Measurements from ENCODE around the gene EXOC3L4. TPM values are rescaled to one million over a fixed set of nuclear protein-coding genes. Genes with fewer than 3 reads are reported as not detected.

EXOC3L4 gene
- total and polyA plus RNA-seq, 3 experiments from 2014 or later = not detected

DNA sequence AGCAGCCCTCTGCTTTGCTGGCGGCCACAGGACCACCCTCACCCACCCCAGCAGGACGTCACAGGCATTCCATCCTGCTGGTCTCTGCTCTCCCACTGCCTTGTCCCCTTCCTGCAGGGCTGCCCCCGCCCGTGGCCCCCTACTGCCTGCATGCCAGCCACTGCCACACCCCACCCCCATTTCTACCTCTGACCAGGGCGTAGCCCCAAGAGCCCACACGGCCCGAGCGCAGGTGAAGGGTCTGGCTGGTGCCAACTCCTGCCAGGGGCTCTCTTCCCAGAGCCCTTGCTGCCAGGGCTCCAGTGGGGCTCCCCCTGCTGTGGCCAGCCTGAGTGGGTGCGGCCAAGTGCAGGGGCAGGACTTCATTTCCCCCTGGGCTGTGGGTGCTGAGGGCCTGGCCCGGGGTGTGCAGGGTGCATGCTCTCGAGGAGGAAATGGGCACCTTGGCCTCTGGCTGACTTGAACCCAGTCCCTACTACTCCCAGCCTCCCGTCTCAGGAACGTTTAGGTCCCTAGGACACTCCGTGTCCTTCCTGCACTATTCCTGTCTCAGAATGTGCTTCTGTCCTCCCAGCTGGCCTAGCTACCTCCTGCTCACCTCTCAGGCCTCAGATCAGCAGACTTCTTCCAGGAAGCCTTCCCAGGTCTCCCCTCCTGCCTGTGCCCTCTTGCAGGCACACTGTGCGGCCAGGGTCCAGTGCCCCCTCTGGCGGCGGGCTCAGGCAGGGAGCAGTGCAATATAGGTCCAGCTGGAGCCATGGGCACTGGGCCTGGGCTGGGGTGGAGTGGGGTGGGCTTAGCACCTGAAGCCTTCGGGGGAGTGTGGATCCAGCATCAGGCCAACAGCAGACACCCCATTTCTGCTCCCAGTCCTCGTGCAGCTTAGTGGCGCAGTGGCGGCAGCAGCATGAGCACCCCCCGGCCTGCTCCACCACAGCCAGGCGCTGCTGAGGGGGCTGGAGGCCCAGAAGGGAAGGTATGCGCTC, 9.1 kb upstream of the EXOC3L4 start:
- H3K27me3 ChIP-seq (ENCODE audit: insufficient read depth, low read length, poor library complexity, severe bottlenecking) = no peaks in the 10 kb centered on the region
- POLR2A ChIA-PET = no interaction called here

DNA sequence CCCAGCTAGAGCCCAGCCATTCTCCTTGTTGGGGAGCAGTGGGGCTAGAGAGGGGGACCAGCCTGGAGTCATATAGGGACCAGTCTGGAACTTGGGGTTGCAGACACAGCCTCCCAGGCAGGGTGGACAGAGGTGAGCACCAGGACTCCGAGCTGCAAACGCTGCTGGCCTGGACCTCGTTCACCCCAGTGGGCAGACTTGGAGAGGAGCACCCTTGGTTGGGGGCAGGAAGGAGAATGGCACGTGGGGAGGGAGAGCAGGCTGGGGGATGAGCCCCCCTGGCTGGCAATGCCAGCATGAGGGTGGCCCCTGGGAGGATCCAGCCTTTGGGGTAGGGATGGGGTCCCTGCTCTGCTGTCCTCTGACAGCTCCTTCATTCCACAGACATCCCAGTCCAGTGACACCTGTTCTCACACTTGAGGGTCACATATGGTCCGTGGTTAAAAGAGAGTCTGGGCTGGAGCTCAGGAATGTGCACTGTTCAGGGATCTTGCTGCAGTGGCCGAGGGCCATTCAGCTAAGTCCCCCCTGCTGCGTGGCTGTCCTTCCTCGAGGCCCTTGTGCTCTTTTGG, 7.7 kb upstream of the EXOC3L4 start:
- Mint-ChIP-seq H3K4me3 (no peak overlapping the region), H3K36me3 (no peaks in the 10 kb centered on the region), H3K27ac (no peak overlapping the region), H3K4me1 (peaks cover 0 to 6% (median 0%) of the 10 kb centered on the region in 3 donors), H3K27me3 (peaks cover 12 to 22% of the 10 kb centered on the region in 2 donors), H3K9me3 (no peaks in the 10 kb centered on the region)
- H3K4me3 ChIP-seq (ENCODE audit: low read length) = no peak overlapping the region
- H3K27ac ChIP-seq (ENCODE audit: low read depth, low read length) = no peak overlapping the region
- CTCF ChIA-PET = interaction anchor here (1.0 to 1.7 kb wide), 2 partner anchors 18 to 20 kb away, joined by 3 to 8 read pairs; no protein-coding TSS in a partner anchor
- H3K27me3 ChIP-seq (ENCODE audit: insufficient read depth, low read length, poor library complexity, severe bottlenecking) = no peaks in the 10 kb centered on the region
- POLR2A ChIA-PET = no interaction called here
- H3K36me3 ChIP-seq (ENCODE audit: insufficient read depth, low read length) = no peaks in the 10 kb centered on the region
- H3K9me3 ChIP-seq (ENCODE audit: low read length) = no peaks in the 10 kb centered on the region
- no peak for DNase-seq
- peaks cover 6% of the 10 kb centered on the region for H3K4me1 ChIP-seq (ENCODE audit: insufficient read depth, low read length)

More for the DNA sequence above, 9.1 kb upstream of the EXOC3L4 start:
- H3K4me1 ChIP-seq (ENCODE audit: insufficient read depth, low read length) = no peaks in the 10 kb centered on the region
- no peak overlapping the region for H3K4me3 ChIP-seq (ENCODE audit: low read length)
- no peaks in the 10 kb centered on the region for H3K36me3 Mint-ChIP-seq
- DNase-seq = no peak
- CTCF ChIA-PET = no interaction called here
- H3K36me3 ChIP-seq (ENCODE audit: insufficient read depth, low read length) = no peaks in the 10 kb centered on the region
- H3K9me3 Mint-ChIP-seq = no peaks in the 10 kb centered on the region
- H3K9me3 ChIP-seq (ENCODE audit: low read length) = no peaks in the 10 kb centered on the region
- H3K27me3 Mint-ChIP-seq = peaks cover 12 to 22% of the 10 kb centered on the region in 2 donors
- H3K27ac ChIP-seq (ENCODE audit: low read depth, low read length) = no peak overlapping the region
- H3K4me1 Mint-ChIP-seq = no peaks in the 10 kb centered on the region
- no peak overlapping the region for H3K27ac Mint-ChIP-seq
- no peak overlapping the region for H3K4me3 Mint-ChIP-seq

DNA sequence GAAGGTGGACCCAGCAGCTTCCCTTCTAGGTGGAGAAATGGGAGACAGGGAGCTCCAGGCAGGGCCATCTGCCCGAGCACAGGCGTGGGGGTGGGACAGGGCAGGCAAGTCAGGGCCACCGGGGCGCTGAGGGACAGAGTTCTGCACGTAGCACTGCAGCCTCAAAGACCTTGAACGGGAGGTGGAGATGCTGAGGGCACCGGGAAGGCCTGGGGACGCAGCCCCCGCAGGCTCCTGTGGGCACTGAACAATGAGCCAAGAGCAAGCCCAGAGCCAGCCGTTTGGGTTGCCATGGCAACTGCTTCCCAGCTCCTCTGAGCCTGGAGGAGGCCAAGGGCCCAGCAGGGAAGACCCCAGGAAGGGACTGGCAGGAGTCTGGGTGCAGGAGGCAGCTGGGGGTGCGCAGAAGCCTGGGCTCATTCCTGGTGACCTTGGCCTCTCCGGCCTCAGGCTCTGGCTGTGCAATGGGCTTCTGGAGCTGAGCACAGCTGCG, 7.1 kb upstream of the EXOC3L4 start:
- CTCF ChIA-PET = interaction anchor here (1.0 to 1.7 kb wide), 2 partner anchors 18 to 19 kb away, joined by 3 to 8 read pairs; no protein-coding TSS in a partner anchor
- Mint-ChIP-seq H3K4me3 (no peak overlapping the region), H3K9me3 (no peaks in the 10 kb centered on the region)

GRCh38 chr14:103088921-103089320, 5.6 kb upstream of the EXOC3L4 start:
- no peaks in the 10 kb centered on the region for H3K9me3 Mint-ChIP-seq
- peaks cover 0 to 7% (median 0%) of the 10 kb centered on the region in 3 donors for H3K4me1 Mint-ChIP-seq
- no peaks in the 10 kb centered on the region for H3K27me3 ChIP-seq (ENCODE audit: insufficient read depth, low read length, poor library complexity, severe bottlenecking)
- ChIA-PET CTCF (no interaction called here), POLR2A (no interaction called here)
- no peaks in the 10 kb centered on the region for H3K36me3 ChIP-seq (ENCODE audit: insufficient read depth, low read length)
- peaks cover 6% of the 10 kb centered on the region for H3K4me1 ChIP-seq (ENCODE audit: insufficient read depth, low read length)
- no peak overlapping the region for H3K4me3 Mint-ChIP-seq
- H3K36me3 Mint-ChIP-seq = no peaks in the 10 kb centered on the region
- no peak overlapping the region for H3K27ac ChIP-seq (ENCODE audit: low read depth, low read length)
- H3K4me3 ChIP-seq (ENCODE audit: low read length) = no peak overlapping the region
- DNase-seq = no peak
- H3K27me3 Mint-ChIP-seq = peaks cover 12 to 22% of the 10 kb centered on the region in 2 donors
- no peaks in the 10 kb centered on the region for H3K9me3 ChIP-seq (ENCODE audit: low read length)
- no peak overlapping the region for H3K27ac Mint-ChIP-seq

More for the DNA sequence above, 7.1 kb upstream of the EXOC3L4 start:
- POLR2A ChIA-PET = no interaction called here
- Histone ChIP-seq H3K4me1 (ENCODE audit: insufficient read depth, low read length) (peaks cover 6% of the 10 kb centered on the region), H3K27ac (ENCODE audit: low read depth, low read length) (no peak overlapping the region), H3K27me3 (ENCODE audit: insufficient read depth, low read length, poor library complexity, severe bottlenecking) (no peaks in the 10 kb centered on the region), H3K9me3 (ENCODE audit: low read length) (no peaks in the 10 kb centered on the region), H3K4me3 (ENCODE audit: low read length) (no peak overlapping the region), H3K36me3 (ENCODE audit: insufficient read depth, low read length) (no peaks in the 10 kb centered on the region)
- peaks cover 0 to 7% (median 0%) of the 10 kb centered on the region in 3 donors for H3K4me1 Mint-ChIP-seq
- no peak for DNase-seq
- no peaks in the 10 kb centered on the region for H3K36me3 Mint-ChIP-seq
- H3K27ac Mint-ChIP-seq = no peak overlapping the region
- H3K27me3 Mint-ChIP-seq = peaks cover 12 to 22% of the 10 kb centered on the region in 2 donors

DNA sequence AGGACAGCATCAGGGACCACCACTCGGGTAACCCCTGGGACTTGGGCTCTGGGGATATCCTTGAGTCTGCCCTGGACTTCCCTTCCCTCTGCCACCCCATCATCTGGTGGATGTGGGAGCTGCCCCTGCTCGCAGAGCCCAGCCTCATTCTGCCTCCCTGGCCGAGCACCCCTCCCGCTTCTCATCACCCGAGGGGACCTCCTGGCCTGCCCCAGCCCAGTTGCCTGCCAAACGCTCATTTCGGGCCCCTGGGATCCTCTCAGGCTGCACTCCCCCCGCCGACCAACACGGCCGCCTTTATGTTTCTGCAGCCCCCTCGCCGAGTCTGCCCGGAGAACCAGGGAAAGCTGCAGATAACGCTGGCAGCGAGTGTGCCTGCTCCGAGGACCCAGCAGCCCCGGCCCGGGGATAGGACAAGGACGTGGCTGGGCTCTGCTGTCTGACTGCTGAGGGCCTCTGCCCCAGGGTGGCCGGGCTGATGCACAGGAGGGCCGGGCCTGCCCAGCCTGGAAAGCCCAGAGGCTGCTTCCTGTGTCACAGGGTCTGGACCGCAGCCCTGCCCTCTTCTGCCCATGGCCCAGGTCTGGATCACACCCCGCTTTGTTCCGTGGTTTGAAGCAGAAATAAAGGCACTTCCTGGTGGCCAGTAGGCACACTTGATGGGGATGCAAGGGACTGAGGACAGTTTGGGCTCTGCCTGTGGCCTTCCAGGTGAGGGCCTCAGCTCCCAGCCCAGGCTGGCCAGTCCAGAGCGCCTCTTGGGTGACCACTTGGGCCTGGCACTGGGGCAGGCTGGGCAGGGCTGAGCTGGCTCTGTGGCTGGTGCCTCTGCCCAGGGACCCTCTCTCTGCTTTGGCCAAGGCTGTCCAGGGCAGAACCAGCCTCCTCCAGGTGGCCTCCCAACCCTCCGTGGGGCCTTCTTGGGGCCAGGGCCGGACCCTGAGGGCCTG, 4.9 kb upstream of the EXOC3L4 start:
- no peaks in the 10 kb centered on the region for H3K36me3 ChIP-seq (ENCODE audit: insufficient read depth, low read length)
- ChIA-PET POLR2A (no interaction called here), CTCF (interaction anchor here (0.9 kb wide), 1 partner anchor 395 kb away, joined by 4 read pairs; no protein-coding TSS in a partner anchor)

GRCh38 chr14:103090481-103091020, 4.0 kb upstream of the EXOC3L4 start:
- peaks cover 6% of the 10 kb centered on the region for H3K4me1 ChIP-seq (ENCODE audit: insufficient read depth, low read length)
- no peaks in the 10 kb centered on the region for H3K36me3 Mint-ChIP-seq
- H3K4me3 Mint-ChIP-seq = peak overlapping the region in 6 of 7 donors; percentile 42 to 69 (median 50)
- peaks cover 6 to 16% of the 10 kb centered on the region in 2 donors for H3K27me3 Mint-ChIP-seq
- H3K27me3 ChIP-seq (ENCODE audit: insufficient read depth, low read length, poor library complexity, severe bottlenecking) = no peaks in the 10 kb centered on the region
- peaks cover 0 to 7% (median 0%) of the 10 kb centered on the region in 3 donors for H3K4me1 Mint-ChIP-seq
- H3K4me3 ChIP-seq (ENCODE audit: low read length) = no peak overlapping the region
- no peaks in the 10 kb centered on the region for H3K36me3 ChIP-seq (ENCODE audit: insufficient read depth, low read length)
- CTCF ChIA-PET = interaction anchor here (0.9 to 1.0 kb wide), 2 partner anchors 396 to 397 kb away, joined by 4 to 5 read pairs; no protein-coding TSS in a partner anchor
- H3K9me3 Mint-ChIP-seq = no peaks in the 10 kb centered on the region
- no peaks in the 10 kb centered on the region for H3K9me3 ChIP-seq (ENCODE audit: low read length)
- DNase-seq = no peak
- POLR2A ChIA-PET = no interaction called here
- no peak overlapping the region for H3K27ac ChIP-seq (ENCODE audit: low read depth, low read length)
- peak overlapping the region in 3 of 8 donors; percentile 27 to 68 (median 56) for H3K27ac Mint-ChIP-seq

More for the DNA sequence above, 4.9 kb upstream of the EXOC3L4 start:
- Histone ChIP-seq H3K4me3 (ENCODE audit: low read length) (no peak overlapping the region), H3K4me1 (ENCODE audit: insufficient read depth, low read length) (peaks cover 6% of the 10 kb centered on the region), H3K27me3 (ENCODE audit: insufficient read depth, low read length, poor library complexity, severe bottlenecking) (no peaks in the 10 kb centered on the region), H3K27ac (ENCODE audit: low read depth, low read length) (no peak overlapping the region), H3K9me3 (ENCODE audit: low read length) (no peaks in the 10 kb centered on the region)
- Mint-ChIP-seq H3K27ac (no peak overlapping the region), H3K4me3 (no peak overlapping the region), H3K9me3 (no peaks in the 10 kb centered on the region), H3K36me3 (no peaks in the 10 kb centered on the region), H3K4me1 (peaks cover 0 to 7% (median 0%) of the 10 kb centered on the region in 3 donors), H3K27me3 (peaks cover 10 to 19% of the 10 kb centered on the region in 2 donors)
- no peak for DNase-seq

Measured in CD8-positive, alpha-beta memory T cell (primary cell).